ENCODE data around the gene SSX2IP.

The SSX2IP gene

GRCh38 chr1:84719543-84720217 lies 29.4 kb upstream of the SSX2IP start:
- TF ChIP-seq GATA3 (IDR thresholded peaks at IDR 0.05; ENCODE audit: low read depth, low read length) (no peak), GATA2 (IDR thresholded peaks at IDR 0.05; ENCODE audit: low read depth, low read length) (no peak)

- TF ChIP-seq GATA3 (IDR thresholded peaks at IDR 0.05; ENCODE audit: low read depth, low read length), result no peak
- TF ChIP-seq GATA2 (IDR thresholded peaks at IDR 0.05; ENCODE audit: low read depth, low read length), result no peak
Observed at GRCh38 chr1:84715342-84716019, 25.2 kb upstream of the SSX2IP start.

- TF ChIP-seq GATA3 (IDR thresholded peaks at IDR 0.05; ENCODE audit: low read depth, low read length) (no peak), GATA2 (IDR thresholded peaks at IDR 0.05; ENCODE audit: low read depth, low read length) (no peak)
Observed at GRCh38 chr1:84712276-84712874, 22.1 kb upstream of the SSX2IP start.

- no peak for TF ChIP-seq GATA3 (IDR thresholded peaks at IDR 0.05; ENCODE audit: low read depth, low read length)
- no peak for TF ChIP-seq GATA2 (IDR thresholded peaks at IDR 0.05; ENCODE audit: low read depth, low read length)
Observed at GRCh38 chr1:84711869-84712268, 21.6 kb upstream of the SSX2IP start.

- TF ChIP-seq GATA3 (IDR thresholded peaks at IDR 0.05; ENCODE audit: low read depth, low read length), result no peak
- TF ChIP-seq GATA2 (IDR thresholded peaks at IDR 0.05; ENCODE audit: low read depth, low read length), result no peak
Observed at GRCh38 chr1:84711121-84711520, 20.9 kb upstream of the SSX2IP start.

GRCh38 chr1:84709131-84709530 lies 18.9 kb upstream of the SSX2IP start:
- no peak for TF ChIP-seq GATA2 (IDR thresholded peaks at IDR 0.05; ENCODE audit: low read depth, low read length)
- no peak for TF ChIP-seq GATA3 (IDR thresholded peaks at IDR 0.05; ENCODE audit: low read depth, low read length)

- TF ChIP-seq GATA2 (IDR thresholded peaks at IDR 0.05; ENCODE audit: low read depth, low read length) (no peak), GATA3 (IDR thresholded peaks at IDR 0.05; ENCODE audit: low read depth, low read length) (no peak)
Observed at GRCh38 chr1:84708031-84708430, 17.8 kb upstream of the SSX2IP start.

GRCh38 chr1:84705513-84705912 lies 15.3 kb upstream of the SSX2IP start:
- no peak for TF ChIP-seq GATA2 (IDR thresholded peaks at IDR 0.05; ENCODE audit: low read depth, low read length)
- no peak for TF ChIP-seq GATA3 (IDR thresholded peaks at IDR 0.05; ENCODE audit: low read depth, low read length)

- TF ChIP-seq GATA2 (IDR thresholded peaks at IDR 0.05; ENCODE audit: low read depth, low read length) (no peak), GATA3 (IDR thresholded peaks at IDR 0.05; ENCODE audit: low read depth, low read length) (no peak)
Observed at GRCh38 chr1:84704872-84705417, 14.7 kb upstream of the SSX2IP start.

GRCh38 chr1:84703431-84703830 lies 13.2 kb upstream of the SSX2IP start:
- TF ChIP-seq GATA2 (IDR thresholded peaks at IDR 0.05; ENCODE audit: low read depth, low read length), result no peak
- TF ChIP-seq GATA3 (IDR thresholded peaks at IDR 0.05; ENCODE audit: low read depth, low read length), result no peak

GRCh38 chr1:84702143-84702542 lies 11.9 kb upstream of the SSX2IP start:
- no peak for TF ChIP-seq GATA2 (IDR thresholded peaks at IDR 0.05; ENCODE audit: low read depth, low read length)
- no peak for TF ChIP-seq GATA3 (IDR thresholded peaks at IDR 0.05; ENCODE audit: low read depth, low read length)

GRCh38 chr1:84701376-84701775 lies 11.1 kb upstream of the SSX2IP start:
- TF ChIP-seq GATA2 (IDR thresholded peaks at IDR 0.05; ENCODE audit: low read depth, low read length), result no peak
- TF ChIP-seq GATA3 (IDR thresholded peaks at IDR 0.05; ENCODE audit: low read depth, low read length), result no peak

GRCh38 chr1:84700070-84700469 lies 9.8 kb upstream of the SSX2IP start:
- TF ChIP-seq GATA3 (IDR thresholded peaks at IDR 0.05; ENCODE audit: low read depth, low read length) (no peak), GATA2 (IDR thresholded peaks at IDR 0.05; ENCODE audit: low read depth, low read length) (no peak)

All from SH-SY5Y (cell line).